H9 (cell line): ENCODE data around the gene MED20. TPM values are rescaled to one million over a fixed set of nuclear protein-coding genes. Genes with fewer than 3 reads are reported as not detected.

Source experiments
- DNase-seq: peaks from one replicate; pipeline ENCODE4 v3.0.0-alpha.2; 2017
- H2AFZ ChIP-seq: one replicate; pipeline ENCODE4 v1.6.1; 2013; ENCODE audit warnings: mild to moderate bottlenecking, low read length, control low read depth, moderate library complexity
- H2AK5ac ChIP-seq: 2 replicates; pipeline ENCODE4 v1.6.1; 2013; ENCODE audit warnings: low read length, control low read depth, mixed read lengths; ENCODE audit not compliant: insufficient read length
- H2BK120ac ChIP-seq: one replicate; pipeline ENCODE4 v1.6.1; 2013; ENCODE audit warnings: low read depth, mild to moderate bottlenecking, low read length, control low read depth, inconsistent platforms; ENCODE audit not compliant: poor library complexity, severe bottlenecking
- H2BK12ac ChIP-seq: 2 replicates; pipeline ENCODE4 v1.6.1; 2013; ENCODE audit warnings: low read length, control low read depth, mixed read lengths, low read depth; ENCODE audit not compliant: insufficient read length
- H2BK15ac ChIP-seq: 2 replicates; pipeline ENCODE4 v1.6.1; 2013; ENCODE audit warnings: low read depth, low read length, control low read depth
- H2BK20ac ChIP-seq: one replicate; pipeline ENCODE4 v1.6.1; 2013; ENCODE audit warnings: low read depth, mild to moderate bottlenecking, low read length, control low read depth, inconsistent platforms; ENCODE audit not compliant: poor library complexity, severe bottlenecking
- H2BK5ac ChIP-seq: 2 replicates; pipeline ENCODE4 v1.6.1; 2013; ENCODE audit warnings: low read length, control low read depth, mixed read lengths; ENCODE audit not compliant: insufficient read length
- H3K14ac ChIP-seq: 2 replicates; pipeline ENCODE4 v1.6.1; 2013; ENCODE audit warnings: low read length, control low read depth; ENCODE audit not compliant: insufficient read depth
- H3K18ac ChIP-seq: 2 replicates; pipeline ENCODE4 v1.6.1; 2013; ENCODE audit warnings: low read depth, mild to moderate bottlenecking, mixed read lengths, low read length, control low read depth; ENCODE audit not compliant: insufficient read length
- H3K23ac ChIP-seq: 2 replicates; pipeline ENCODE4 v1.6.1; 2013; ENCODE audit warnings: low read length, control low read depth, mixed read lengths, low read depth; ENCODE audit not compliant: insufficient read length
- H3K23me2 ChIP-seq: 2 replicates; pipeline ENCODE4 v1.6.1; 2013; ENCODE audit warnings: low read depth, mild to moderate bottlenecking, mixed read lengths, low read length, control low read depth; ENCODE audit not compliant: insufficient read length, poor library complexity, severe bottlenecking
- H3K27ac ChIP-seq: 2 replicates; pipeline ENCODE4 v1.5.1; 2013; ENCODE audit warnings: low read length, control low read depth, mixed read lengths, low read depth; ENCODE audit not compliant: insufficient read length
- H3K27me3 ChIP-seq: 2 replicates; pipeline ENCODE4 v1.6.1; 2013; ENCODE audit warnings: low read length, control low read depth, inconsistent platforms; ENCODE audit not compliant: insufficient read depth
- H3K4ac ChIP-seq: 2 replicates; pipeline ENCODE4 v1.6.1; 2013; ENCODE audit warnings: low read depth, mild to moderate bottlenecking, control low read depth, inconsistent platforms, low read length, moderate library complexity
- H3K4me1 ChIP-seq: 2 replicates; pipeline ENCODE4 v1.6.1; 2013; ENCODE audit warnings: low read length, control low read depth, inconsistent platforms; ENCODE audit not compliant: insufficient read depth
- H3K4me2 ChIP-seq: 2 replicates; pipeline ENCODE4 v1.6.1; 2013; ENCODE audit warnings: low read length, control low read depth, mixed read lengths; ENCODE audit not compliant: insufficient read length, insufficient read depth
- H3K56ac ChIP-seq: 2 replicates; pipeline ENCODE4 v1.6.1; 2013; ENCODE audit warnings: low read depth, mild to moderate bottlenecking, mixed read lengths, low read length, control low read depth; ENCODE audit not compliant: insufficient read length
- H3K79me1 ChIP-seq: 2 replicates; pipeline ENCODE4 v1.6.1; 2013; ENCODE audit warnings: low read depth, mild to moderate bottlenecking, moderate library complexity, low read length, control low read depth, inconsistent platforms; ENCODE audit not compliant: insufficient read depth, poor library complexity, severe bottlenecking
- H3K79me2 ChIP-seq: 2 replicates; pipeline ENCODE4 v1.6.1; 2013; ENCODE audit warnings: low read length, control low read depth, inconsistent platforms; ENCODE audit not compliant: insufficient read depth
- H3K9ac ChIP-seq: 2 replicates; pipeline ENCODE4 v1.6.1; 2013; ENCODE audit warnings: low read length, control low read depth, mixed read lengths; ENCODE audit not compliant: insufficient read length; ENCODE audit errors: extremely low read depth
- H3K9me3 ChIP-seq: one replicate; pipeline ENCODE4 v1.6.1; 2013; ENCODE audit warnings: low read depth, low read length, inconsistent platforms; ENCODE audit not compliant: control insufficient read depth
- H3T11ph ChIP-seq: one replicate; pipeline ENCODE4 v1.6.1; 2013; ENCODE audit warnings: mild to moderate bottlenecking, low read length, control low read depth, inconsistent platforms
- H4K20me1 ChIP-seq: one replicate; pipeline ENCODE4 v1.6.1; 2013; ENCODE audit not compliant: control insufficient read depth, insufficient read length, insufficient read depth
- H4K5ac ChIP-seq: 2 replicates; pipeline ENCODE4 v1.6.1; 2013; ENCODE audit warnings: low read depth, mild to moderate bottlenecking, mixed read lengths, low read length, control low read depth; ENCODE audit not compliant: insufficient read length
- H4K8ac ChIP-seq: replicated peaks from 2 replicates; pipeline ENCODE4 v1.6.1; 2013; ENCODE audit warnings: low read length, control low read depth, mixed read lengths, low read depth; ENCODE audit not compliant: insufficient read length
- H4K91ac ChIP-seq: 2 replicates; pipeline ENCODE4 v1.6.1; 2013; ENCODE audit warnings: low read depth, mild to moderate bottlenecking, moderate library complexity, mixed read lengths, low read length, control low read depth; ENCODE audit not compliant: insufficient read length
- H3K27ac Mint-ChIP-seq, 3 experiments: 2 replicates in 2 of 3; 3 replicates in 1 of 3; pipeline ENCODE4 v1.8.0; 2020 to 2021; ENCODE audit warnings: mixed read lengths in 3 of 3, mild to moderate bottlenecking in 1 of 3, moderate library complexity in 1 of 3
- H3K27me3 Mint-ChIP-seq: 2 replicates; pipeline ENCODE4 v1.8.0; 2021; ENCODE audit warnings: low read depth, mild to moderate bottlenecking, moderate library complexity, mixed read lengths
- H3K36me3 Mint-ChIP-seq, 3 experiments: 2 replicates in 2 of 3; 3 replicates in 1 of 3; pipeline ENCODE4 v1.8.0; 2020 to 2021; ENCODE audit warnings: low read depth in 3 of 3, mixed read lengths in 3 of 3; ENCODE audit not compliant: insufficient read depth in 1 of 3
- H3K4me1 Mint-ChIP-seq, 2 experiments: 2 replicates each; pipeline ENCODE4 v1.8.0; 2020; ENCODE audit warnings: mixed read lengths in 2 of 2
- H3K4me3 Mint-ChIP-seq, 2 experiments: 2 replicates in 1 of 2; 3 replicates in 1 of 2; pipeline ENCODE4 v1.8.0; 2020 to 2021; ENCODE audit warnings: mild to moderate bottlenecking in 2 of 2, mixed read lengths in 2 of 2, moderate library complexity in 1 of 2
- H3K9me3 Mint-ChIP-seq, 2 experiments: 2 replicates in 1 of 2; 3 replicates in 1 of 2; pipeline ENCODE4 v1.8.0; 2020; ENCODE audit warnings: mild to moderate bottlenecking in 2 of 2, mixed read lengths in 2 of 2, moderate library complexity in 1 of 2
- WGBS: extraction: QIAGEN DNeasy Blood & Tissue Kit; methylation state at CpG from one replicate; pipeline ENCODE4 v1.1.7; 2013; ENCODE audit warnings: missing lambda C conversion rate, low lambda C conversion rate, mixed read lengths; ENCODE audit not compliant: insufficient read length; ENCODE audit errors: extremely low coverage; 5-methylcytosine and 5-hydroxymethylcytosine counted together
- total RNA-seq: library from RNA; stranded (reverse); gene quantifications from 2 replicates; pipeline ENCODE4 v1.2.1, GENCODE V29; 2021
- TF ChIP-seq, protein P1 (sequence below): fragments of 200-600 bp; sonication (generic); conservative IDR thresholded peaks from 3 replicates; pipeline ENCODE4 v1.8.0; 2021; ENCODE audit warnings: antibody characterized with exemption, mild to moderate bottlenecking

The MED20 gene
- total RNA-seq, 1 experiment from 2014 or later = 28.9 TPM

DNA sequence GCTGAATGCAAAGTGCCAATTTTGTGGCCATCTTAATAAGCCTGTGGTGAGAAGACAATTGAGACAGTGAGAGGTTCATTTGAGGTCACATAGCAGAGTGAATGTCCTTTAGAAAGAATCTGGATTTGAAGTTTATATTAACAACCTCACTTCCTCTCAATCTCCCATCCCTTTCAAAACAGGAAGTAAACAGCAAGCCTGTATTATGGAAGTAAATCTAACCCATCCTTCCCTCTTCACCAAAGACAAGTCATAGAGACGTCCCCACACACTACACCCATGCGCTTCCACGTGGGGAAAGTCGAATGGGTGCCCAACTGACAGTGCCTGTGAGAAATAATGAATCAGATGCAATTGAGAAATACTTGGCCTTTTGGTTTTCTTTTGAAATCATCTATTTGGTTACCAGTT is 49.5 kb upstream of the MED20 start:
- WGBS = no CpG with 5 or more reads among the region's 4 CpGs
- Histone ChIP-seq H3K79me2 (no peaks in the 10 kb centered on the region), H4K5ac (no peak overlapping the region), H3K23me2 (peaks cover under 1% of the 10 kb centered on the region), H3K4me1 (peaks cover 11% of the 10 kb centered on the region; the same call in 1 of the 2 replicates), H3T11ph (no peak overlapping the region), H2BK120ac (no peak overlapping the region), H3K4ac (no peak overlapping the region), H2BK12ac (no peak overlapping the region), H3K27ac (no peak overlapping the region), H3K23ac (no peak overlapping the region), H2BK5ac (no peak overlapping the region), H2BK15ac (no peak overlapping the region), H4K8ac (no peak overlapping the region), H2AK5ac (no peak overlapping the region), H2AFZ (no peak overlapping the region), H4K20me1 (no peaks in the 10 kb centered on the region), H3K9ac (no peak overlapping the region), H3K14ac (no peak overlapping the region), H3K27me3 (no peaks in the 10 kb centered on the region), H3K9me3 (no peaks in the 10 kb centered on the region), H3K56ac (no peak overlapping the region), H3K18ac (no peak overlapping the region), H3K4me2 (no peak overlapping the region), H4K91ac (no peak overlapping the region), H2BK20ac (no peak overlapping the region), H3K79me1 (no peaks in the 10 kb centered on the region)
- Mint-ChIP-seq H3K36me3 (no peaks in the 10 kb centered on the region), H3K9me3 (no peaks in the 10 kb centered on the region), H3K4me3 (no peak overlapping the region), H3K27ac (0 out of 7 replicates have a peak overlapping the region, but pooled peaks of 1 of the 3 experiments have one; percentile 10), H3K4me1 (peaks cover 23 to 28% of the 10 kb centered on the region in 2 experiments), H3K27me3 (no peaks in the 10 kb centered on the region)
- TF ChIP-seq, protein P1, sequence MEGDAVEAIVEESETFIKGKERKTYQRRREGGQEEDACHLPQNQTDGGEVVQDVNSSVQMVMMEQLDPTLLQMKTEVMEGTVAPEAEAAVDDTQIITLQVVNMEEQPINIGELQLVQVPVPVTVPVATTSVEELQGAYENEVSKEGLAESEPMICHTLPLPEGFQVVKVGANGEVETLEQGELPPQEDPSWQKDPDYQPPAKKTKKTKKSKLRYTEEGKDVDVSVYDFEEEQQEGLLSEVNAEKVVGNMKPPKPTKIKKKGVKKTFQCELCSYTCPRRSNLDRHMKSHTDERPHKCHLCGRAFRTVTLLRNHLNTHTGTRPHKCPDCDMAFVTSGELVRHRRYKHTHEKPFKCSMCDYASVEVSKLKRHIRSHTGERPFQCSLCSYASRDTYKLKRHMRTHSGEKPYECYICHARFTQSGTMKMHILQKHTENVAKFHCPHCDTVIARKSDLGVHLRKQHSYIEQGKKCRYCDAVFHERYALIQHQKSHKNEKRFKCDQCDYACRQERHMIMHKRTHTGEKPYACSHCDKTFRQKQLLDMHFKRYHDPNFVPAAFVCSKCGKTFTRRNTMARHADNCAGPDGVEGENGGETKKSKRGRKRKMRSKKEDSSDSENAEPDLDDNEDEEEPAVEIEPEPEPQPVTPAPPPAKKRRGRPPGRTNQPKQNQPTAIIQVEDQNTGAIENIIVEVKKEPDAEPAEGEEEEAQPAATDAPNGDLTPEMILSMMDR = no peak
- DNase-seq = no peak
